K562 (cell line): Measurements from ENCODE around the gene TMEM174. TPM values are rescaled to one million over a fixed set of nuclear protein-coding genes. Genes with fewer than 3 reads are reported as not detected.

Experiments used
- ATAC-seq: fragments of 200-7000 bp; cut with Tn5 transposase; 3 replicates; pipeline ENCODE4 v1.9.1; 2020; ENCODE audit warnings: moderate library complexity
- BruUV-seq: library from RNA; stranded (reverse); fragments of 400-500 nt; replicated peaks from 2 replicates; lab custom pipeline; 2021; lab: Mats Ljungman, UMichigan
- CTCF ChIA-PET: fragments of 300-600 bp; formaldehyde crosslinking; extraction: SDS; loops from one replicate; lab custom pipeline; 2021; ENCODE audit warnings: low intra/inter-chr PET ratio; lab: Yijun Ruan, JAX
- POLR2A ChIA-PET: fragments of 300-600, 350-650 bp; sonication (Branson Sonifier 250); formaldehyde crosslinking; extraction: SDS; loops from one replicate; lab custom pipeline; 2021; ENCODE audit warnings: antibody characterized with exemption, inconsistent platforms; lab: Yijun Ruan, JAX
- DNase-seq, 4 experiments: peaks; one replicate each; pipeline versions ENCODE4 v3.0.0 to v3.0.0-alpha.2; 2011 to 2018; ENCODE audit warnings: low spot score in 3 of 4, mixed read lengths in 3 of 4; ENCODE audit errors: extremely low read depth in 1 of 4
- FAIRE-seq: peaks from 2 replicates; lab custom pipeline; 2011; peaks lifted over from hg19 to GRCh38; lab: Jason Lieb, UNC
- H2AFZ ChIP-seq: 2 replicates; pipeline ENCODE4 v1.6.0; 2011; ENCODE audit warnings: low read depth, low read length, control low read depth, inconsistent platforms
- H3K27ac ChIP-seq: fragments of 200-600 bp; 3 replicates; pipeline ENCODE4 v1.8.0; 2011; ENCODE audit warnings: low read depth, mild to moderate bottlenecking, control low read depth, inconsistent platforms, low read length, moderate library complexity, mixed read lengths; ENCODE audit errors: extremely low read depth
- H3K27me3 ChIP-seq, 2 experiments: fragments of 300-600 bp in 1 of 2; 2 replicates in 1 of 2; 3 replicates in 1 of 2; pipeline versions ENCODE4 v1.6.0 to v1.8.0; 2011; ENCODE audit warnings: inconsistent platforms in 2 of 2, low read length in 2 of 2, mild to moderate bottlenecking in 1 of 2, mixed read lengths in 1 of 2, moderate library complexity in 1 of 2; ENCODE audit not compliant: control insufficient read depth in 2 of 2, insufficient read depth in 2 of 2
- H3K36me3 ChIP-seq: fragments of 300-600 bp; 3 replicates; pipeline ENCODE4 v1.8.0; 2011; ENCODE audit warnings: mild to moderate bottlenecking, low read length, inconsistent platforms; ENCODE audit not compliant: control insufficient read depth, insufficient read depth
- H3K4me1 ChIP-seq, 2 experiments: fragments of 200-600 bp in 1 of 2; replicated peaks in 1 of 2; 2 replicates in 1 of 2; 3 replicates in 1 of 2; pipeline versions ENCODE4 v1.5.1 to v1.8.0; 2011; ENCODE audit warnings: inconsistent platforms in 2 of 2, low read length in 2 of 2, mild to moderate bottlenecking in 1 of 2, mixed read lengths in 1 of 2, moderate library complexity in 1 of 2; ENCODE audit not compliant: control insufficient read depth in 2 of 2, insufficient read depth in 2 of 2
- H3K4me2 ChIP-seq: 2 replicates; pipeline ENCODE4 v1.6.1; 2011; ENCODE audit warnings: low read length, control low read depth, inconsistent platforms, mixed read lengths; ENCODE audit not compliant: insufficient read depth
- H3K4me3 ChIP-seq: fragments of 200-600 bp; sonication (generic), shearing (Covaris generic); 2 replicates; pipeline ENCODE4 v1.5.1; 2016; ENCODE audit warnings: control low read depth, inconsistent platforms
- H3K79me2 ChIP-seq: fragments of 200-600 bp; 3 replicates; pipeline ENCODE4 v1.8.0; 2011; ENCODE audit warnings: low read length, inconsistent platforms; ENCODE audit not compliant: control insufficient read depth, insufficient read depth
- H3K9ac ChIP-seq, 2 experiments: 2 replicates each; pipeline versions ENCODE4 v1.6.0 to v1.6.1; 2011; ENCODE audit warnings: low read depth in 2 of 2, low read length in 2 of 2, control low read depth in 1 of 2, inconsistent platforms in 1 of 2, mild to moderate bottlenecking in 1 of 2, mixed read lengths in 1 of 2; ENCODE audit not compliant: insufficient read depth in 1 of 2
- H3K9me1 ChIP-seq: one replicate; pipeline ENCODE4 v1.6.0; 2011; ENCODE audit warnings: inconsistent platforms, mild to moderate bottlenecking, low read length, moderate library complexity; ENCODE audit not compliant: control insufficient read depth, insufficient read depth
- H3K9me3 ChIP-seq: replicated peaks from 2 replicates; pipeline ENCODE4 v1.5.1; 2011; ENCODE audit warnings: low read depth, low read length, inconsistent platforms; ENCODE audit not compliant: control insufficient read depth, insufficient read depth
- H4K20me1 ChIP-seq: replicated peaks from 2 replicates; pipeline ENCODE4 v1.6.1; 2011; ENCODE audit warnings: low read length, inconsistent platforms, mixed read lengths; ENCODE audit not compliant: control insufficient read depth, insufficient read depth
- HIVEP1 ChIP-seq: fragments of 250-450 bp; sonication (Bioruptor Pico); IDR thresholded peaks from 2 replicates; pipeline ENCODE4 v1.4.0; 2020; ENCODE audit warnings: mild to moderate bottlenecking
- MCM3 ChIP-seq: fragments of 450-650 bp; IDR thresholded peaks from 2 replicates; pipeline ENCODE4 v1.6.1; 2016
- NKRF ChIP-seq: fragments of 450-650 bp; IDR thresholded peaks from 2 replicates; pipeline ENCODE4 v1.6.1; 2016; ENCODE audit warnings: borderline replicate concordance
- ZNF263 ChIP-seq: sonication (generic); formaldehyde crosslinking; IDR thresholded peaks from 2 replicates; pipeline ENCODE4 v1.8.0; 2022; ENCODE audit warnings: mild to moderate bottlenecking, missing genetic modification reagents, borderline replicate concordance
- WGBS: fragments of 100-300 bp; shearing (Covaris generic); methylation state at CpG from one replicate; pipeline ENCODE4 v1.1.6; 2016; ENCODE audit warnings: low coverage, mixed read lengths; ENCODE audit not compliant: insufficient coverage; ENCODE audit errors: missing lambda C conversion rate; 5-methylcytosine and 5-hydroxymethylcytosine counted together
- in situ Hi-C: fragments of 300-500 bp; cut with MboI; formaldehyde crosslinking; loops from 4 replicates; pipeline ENCODE4 v1.15.0; 2018; ENCODE audit warnings: inconsistent platforms, mixed read lengths
- intact Hi-C: fragments of 100-400 bp; cut with micrococcal nuclease; formaldehyde crosslinking; loops from 2 replicates; pipeline ENCODE4 v1.14.2; 2022
- polyA plus RNA-seq, 8 experiments: library from polyadenylated mRNA; depleted of rRNA in 4 of 8; stranded (reverse) in 5 of 8; unstranded in 3 of 8; fragments of >200 nt; fragmentation: Nextera tagmentation in 2 of 8; fragmentation: Illumina TruSeq in 1 of 8; extraction: Ambion mirVana in 2 of 8; extraction: Trizol in 1 of 8; gene quantifications; 2 replicates each; pipeline versions ENCODE4 v1.2.1 to v1.2.3, GENCODE V29; 2011 to 2014; ENCODE audit warnings: inconsistent platforms in 1 of 8, missing spikeins in 1 of 8
- total RNA-seq, 7 experiments: library from RNA; depleted of rRNA in 6 of 7; stranded (reverse); fragments of >200 nt in 6 of 7; fragmentation: Illumina TruSeq in 2 of 7; extraction: Trizol in 2 of 7; gene quantifications; 2 replicates each; pipeline versions ENCODE4 v1.2.1 to v1.2.3, GENCODE V29; 2011 to 2021; ENCODE audit warnings: low replicate concordance in 1 of 7

Gene TMEM174
- total and polyA plus RNA-seq, 9 of the 15 experiments (the other 6 are each of a cell fraction or from before 2014, with no cell fraction given) = not detected

DNA sequence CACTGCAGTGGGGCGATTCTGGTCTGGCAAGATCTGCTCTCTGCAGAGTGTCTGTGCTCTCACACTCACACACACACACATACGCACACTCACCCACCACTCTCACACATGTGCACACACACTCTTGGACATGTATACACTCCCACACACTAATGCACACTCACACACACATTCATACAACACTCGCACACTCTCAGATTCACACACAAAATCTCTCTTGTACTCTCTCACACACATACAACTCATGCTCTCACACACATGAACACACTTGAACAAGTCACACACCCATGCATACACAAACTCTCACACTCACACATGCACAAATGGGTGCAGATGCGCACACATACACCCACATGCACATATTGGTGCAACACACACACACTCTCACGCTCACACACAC, 31.7 kb downstream of the TMEM174 start:
- intact Hi-C loops = loop anchor here (5.0 kb wide), 2 partner anchors 67 to 122 kb away; no protein-coding TSS in a partner anchor
- Histone ChIP-seq H3K79me2 (no peaks in the 10 kb centered on the region), H3K4me1 (peaks cover 0 to 6% of the 10 kb centered on the region in 2 experiments; a peak in 3 of 5 replicates), H3K36me3 (no peaks in the 10 kb centered on the region), H3K9me1 (no peaks in the 10 kb centered on the region), H4K20me1 (no peaks in the 10 kb centered on the region), H3K9me3 (no peaks in the 10 kb centered on the region), H2AFZ (no peak overlapping the region), H3K9ac (no peak overlapping the region), H3K4me3 (no peak overlapping the region), H3K4me2 (no peak overlapping the region), H3K27ac (no peak overlapping the region), H3K27me3 (peaks cover 9 to 28% of the 10 kb centered on the region in 2 experiments; a peak in 3 of 5 replicates)
- BruUV-seq = no TSS peak
- ChIA-PET POLR2A (no interaction called here), CTCF (no interaction called here)
- 0% methylated on average over 5 of the region's 5 CpGs for WGBS
- TF ChIP-seq NKRF (no peak), ZNF263 (no peak), MCM3 (0 out of 2 replicates have a peak, but pooled peaks have one; percentile 40), HIVEP1 (no peak)
- DNase-seq = no peak
- no peak for ATAC-seq
- no peak for FAIRE-seq
- in situ Hi-C loops = loop anchor here (5.0 kb wide), 1 partner anchor 287 kb away; no protein-coding TSS in a partner anchor
